Body of pancreas (tissue), 4 donors: ENCODE measurements around the gene USP47. TPM values are rescaled to one million over a fixed set of nuclear protein-coding genes. Genes with fewer than 3 reads are reported as not detected.
"Not testable (repeated sequence)": the region's sequence is repeated elsewhere in the genome, so short reads cannot be mapped to it uniquely, and the experiment has no call there.

ENCODE experiments used
- ATAC-seq: fragments of 150-250 bp; one replicate; pipeline ENCODE4 v1.9.1; 2016
- DNase-seq, 4 donors: peaks; one replicate each; pipeline ENCODE4 v3.0.0-alpha.2; 2019
- H3K27ac ChIP-seq, 4 donors: fragments of 200-600 bp; sonication (generic); 1 replicate in 3 of 4; 2 replicates in 1 of 4; pipeline versions ENCODE4 v1.5.1 to v1.6.1; 2016 to 2019; ENCODE audit warnings: mild to moderate bottlenecking in 1 of 4, mixed read lengths in 1 of 4, moderate library complexity in 1 of 4
- H3K27me3 ChIP-seq, 2 donors: fragments of 200-600 bp; sonication (generic); one replicate each; pipeline ENCODE4 v1.6.0; 2016; ENCODE audit warnings: mild to moderate bottlenecking in 1 of 2
- H3K36me3 ChIP-seq, 2 donors: fragments of 200-600 bp; sonication (generic); replicated peaks in 1 of 2; 2 replicates each; pipeline ENCODE4 v1.5.1; 2016; ENCODE audit warnings: low read depth in 2 of 2; ENCODE audit not compliant: insufficient read depth in 1 of 2
- H3K4me1 ChIP-seq: fragments of 200-600 bp; sonication (generic); one replicate; pipeline ENCODE4 v1.6.0; 2016
- H3K4me3 ChIP-seq, 2 donors: fragments of 200-600 bp; sonication (generic); 1 replicate in 1 of 2; 2 replicates in 1 of 2; pipeline ENCODE4 v1.5.1; 2016 to 2019
- H3K9me3 ChIP-seq, 3 donors: fragments of 200-600 bp; sonication (generic); 1 replicate in 2 of 3; 2 replicates in 1 of 3; pipeline ENCODE4 v1.5.1; 2016
- POLR2A ChIP-seq, 3 donors: fragments of 450-650 bp; IDR thresholded peaks; one replicate each; pipeline ENCODE4 v1.6.1; 2016; ENCODE audit warnings: antibody characterized with exemption in 3 of 3, mild to moderate bottlenecking in 2 of 3
- WGBS, 2 donors: methylation state at CpG; one replicate each; pipeline ENCODE4 v1.1.5; 2017; 5-methylcytosine and 5-hydroxymethylcytosine counted together
- intact Hi-C: fragments of 100-400 bp; cut with DNase I; formaldehyde crosslinking; loops from one replicate; pipeline ENCODE4 v1.15.1; 2023
- total RNA-seq, 2 donors: library from RNA; depleted of rRNA; stranded (reverse); fragments of >200 nt; gene quantifications; one replicate each; pipeline ENCODE4 v1.1.0, GENCODE V29; 2016
- TF ChIP-seq, protein P1 (sequence below), 7 experiments: fragments of 450-650 bp in 4 of 7; fragments of 200-600 bp in 3 of 7; sonication (generic) in 3 of 7; IDR thresholded peaks; one replicate each; pipeline ENCODE4 v1.5.1; 2016 to 2019; ENCODE audit warnings: antibody characterized with exemption in 7 of 7

Gene USP47
- total RNA-seq, 2 donors from 2014 or later = 51.1 to 63.3 TPM

DNA sequence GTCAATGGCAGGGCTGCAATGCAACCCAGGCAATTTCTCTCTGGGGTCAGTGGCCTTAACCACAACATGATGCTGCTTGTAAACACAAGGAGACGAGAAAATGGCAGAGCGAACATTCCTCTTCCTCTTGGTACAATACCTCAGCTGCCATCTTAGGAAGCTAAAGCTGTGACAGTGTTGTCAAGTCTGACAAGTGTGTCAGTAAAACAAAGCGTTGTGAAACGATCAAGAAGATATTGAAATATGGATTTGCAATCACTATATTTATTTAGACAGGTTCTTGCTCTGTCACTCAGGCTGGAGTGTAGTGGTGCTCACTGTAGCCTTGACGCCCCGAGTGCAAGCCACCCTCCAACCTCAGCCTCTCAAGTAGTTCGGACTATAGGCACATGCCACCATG, 14.5 kb upstream of the USP47 start:
- WGBS, 2 donors = 72 to 84% methylated on average over 7 of the region's 7 CpGs
- TF ChIP-seq POLR2A (IDR thresholded peaks at IDR 0.05) = no peak
- TF ChIP-seq, protein P1, sequence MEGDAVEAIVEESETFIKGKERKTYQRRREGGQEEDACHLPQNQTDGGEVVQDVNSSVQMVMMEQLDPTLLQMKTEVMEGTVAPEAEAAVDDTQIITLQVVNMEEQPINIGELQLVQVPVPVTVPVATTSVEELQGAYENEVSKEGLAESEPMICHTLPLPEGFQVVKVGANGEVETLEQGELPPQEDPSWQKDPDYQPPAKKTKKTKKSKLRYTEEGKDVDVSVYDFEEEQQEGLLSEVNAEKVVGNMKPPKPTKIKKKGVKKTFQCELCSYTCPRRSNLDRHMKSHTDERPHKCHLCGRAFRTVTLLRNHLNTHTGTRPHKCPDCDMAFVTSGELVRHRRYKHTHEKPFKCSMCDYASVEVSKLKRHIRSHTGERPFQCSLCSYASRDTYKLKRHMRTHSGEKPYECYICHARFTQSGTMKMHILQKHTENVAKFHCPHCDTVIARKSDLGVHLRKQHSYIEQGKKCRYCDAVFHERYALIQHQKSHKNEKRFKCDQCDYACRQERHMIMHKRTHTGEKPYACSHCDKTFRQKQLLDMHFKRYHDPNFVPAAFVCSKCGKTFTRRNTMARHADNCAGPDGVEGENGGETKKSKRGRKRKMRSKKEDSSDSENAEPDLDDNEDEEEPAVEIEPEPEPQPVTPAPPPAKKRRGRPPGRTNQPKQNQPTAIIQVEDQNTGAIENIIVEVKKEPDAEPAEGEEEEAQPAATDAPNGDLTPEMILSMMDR (IDR thresholded peaks at IDR 0.05) = no peak
- H3K36me3 ChIP-seq = no peaks in the 10 kb centered on the region
- intact Hi-C loops = no loop called here
- DNase-seq (no peak), ATAC-seq (no peak)
- no peaks in the 10 kb centered on the region for H3K4me1 ChIP-seq
- no peak overlapping the region for H3K27ac ChIP-seq
- H3K4me3 ChIP-seq = no peak overlapping the region
- H3K27me3 ChIP-seq = no peaks in the 10 kb centered on the region
- no peaks in the 10 kb centered on the region for H3K9me3 ChIP-seq

DNA sequence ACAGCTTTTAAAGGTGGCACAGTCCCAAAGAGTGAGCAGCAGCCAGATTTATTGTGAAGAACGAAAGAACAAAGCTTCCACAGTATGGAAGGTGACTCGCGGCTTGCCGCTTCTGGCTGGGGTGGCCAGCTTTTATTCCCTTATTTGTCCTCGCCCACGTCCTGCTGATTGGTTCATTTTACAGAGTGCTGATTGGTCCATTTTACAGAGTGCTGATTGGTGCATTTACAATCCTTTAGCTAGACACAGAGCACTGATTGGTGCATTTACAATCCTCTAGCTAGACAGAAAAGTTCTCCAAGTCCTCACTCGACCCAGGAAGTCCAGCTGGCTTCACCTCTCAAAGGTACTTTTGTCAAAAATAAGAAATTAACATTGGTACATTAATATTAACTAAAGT, 10.4 kb upstream of the USP47 start:
- ATAC-seq, H3K4me3 ChIP-seq, H3K4me1 ChIP-seq, H3K27me3 ChIP-seq, H3K9me3 ChIP-seq, intact Hi-C loops, H3K36me3 ChIP-seq, DNase-seq, H3K27ac ChIP-seq: not testable (repeated sequence)
- 81 to 82% methylated on average over 7 of the region's 7 CpGs for WGBS, 2 donors

DNA sequence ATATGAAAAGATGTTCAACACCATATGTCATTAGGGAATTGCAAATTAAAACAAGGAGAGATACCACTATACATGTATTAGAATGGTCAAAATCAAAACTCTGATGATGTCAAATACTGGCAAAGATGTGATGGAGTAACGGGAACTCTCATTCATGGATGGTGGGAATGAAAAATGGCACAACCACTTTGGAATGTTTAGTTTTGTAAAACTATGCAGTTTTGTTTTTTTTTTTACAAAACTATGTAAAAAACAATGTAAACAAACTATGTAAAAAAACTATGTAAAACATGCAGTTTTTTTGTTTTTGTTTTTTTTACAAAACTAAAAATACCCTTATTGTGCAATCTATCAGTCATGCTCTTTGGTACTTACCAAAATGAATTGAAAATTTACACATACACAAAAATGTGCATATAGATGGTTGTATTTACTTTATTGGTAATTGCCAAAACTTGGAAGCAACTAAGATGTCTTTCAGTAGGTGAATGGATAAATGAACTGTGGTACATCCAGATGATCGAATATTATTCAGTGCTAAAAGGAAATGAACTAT, 5.0 kb upstream of the USP47 start:
- peaks cover 5% of the 10 kb centered on the region for H3K4me1 ChIP-seq
- no peak for TF ChIP-seq POLR2A (IDR thresholded peaks at IDR 0.05)
- TF ChIP-seq, protein P1 (IDR thresholded peaks at IDR 0.05) = no peak

DNA sequence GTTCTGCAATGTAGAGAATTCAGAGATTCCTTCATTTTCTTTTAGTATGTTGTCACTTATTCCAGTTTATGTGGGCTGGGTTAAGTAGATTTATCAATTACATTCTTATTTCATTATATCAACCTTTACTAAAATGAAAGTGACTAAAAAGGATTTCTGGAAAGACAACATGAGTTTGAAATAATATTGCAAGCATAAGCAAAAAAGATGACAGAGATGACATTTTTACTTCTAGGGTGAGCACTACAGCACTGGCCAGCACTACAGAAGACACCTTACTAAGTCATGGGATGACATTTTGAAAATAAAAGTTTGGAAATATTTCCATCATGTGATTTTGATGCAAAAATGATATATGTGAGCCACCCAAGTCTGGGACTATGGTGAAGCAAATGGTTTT, 2.1 kb upstream of the USP47 start:
- DNase-seq = no peak
- no peak for ATAC-seq
- Histone ChIP-seq H3K4me1 (peaks cover 17% of the 10 kb centered on the region), H3K36me3 (no peaks in the 10 kb centered on the region), H3K9me3 (no peaks in the 10 kb centered on the region), H3K27me3 (no peaks in the 10 kb centered on the region), H3K4me3 (no peak overlapping the region), H3K27ac (no peak overlapping the region)
- intact Hi-C loops = no loop called here
- TF ChIP-seq POLR2A (IDR thresholded peaks at IDR 0.05) = no peak
- TF ChIP-seq, protein P1 (IDR thresholded peaks at IDR 0.05) = no peak

More for the DNA sequence above, 5.0 kb upstream of the USP47 start:
- H3K4me3 ChIP-seq = no peak overlapping the region
- intact Hi-C loops = no loop called here
- H3K36me3 ChIP-seq = no peaks in the 10 kb centered on the region
- no peak for ATAC-seq
- no peak overlapping the region for H3K27ac ChIP-seq
- 89 to 92% methylated on average over 2 of the region's 2 CpGs for WGBS, 2 donors
- H3K27me3 ChIP-seq = no peaks in the 10 kb centered on the region
- H3K9me3 ChIP-seq = no peaks in the 10 kb centered on the region
- DNase-seq = no peak

DNA sequence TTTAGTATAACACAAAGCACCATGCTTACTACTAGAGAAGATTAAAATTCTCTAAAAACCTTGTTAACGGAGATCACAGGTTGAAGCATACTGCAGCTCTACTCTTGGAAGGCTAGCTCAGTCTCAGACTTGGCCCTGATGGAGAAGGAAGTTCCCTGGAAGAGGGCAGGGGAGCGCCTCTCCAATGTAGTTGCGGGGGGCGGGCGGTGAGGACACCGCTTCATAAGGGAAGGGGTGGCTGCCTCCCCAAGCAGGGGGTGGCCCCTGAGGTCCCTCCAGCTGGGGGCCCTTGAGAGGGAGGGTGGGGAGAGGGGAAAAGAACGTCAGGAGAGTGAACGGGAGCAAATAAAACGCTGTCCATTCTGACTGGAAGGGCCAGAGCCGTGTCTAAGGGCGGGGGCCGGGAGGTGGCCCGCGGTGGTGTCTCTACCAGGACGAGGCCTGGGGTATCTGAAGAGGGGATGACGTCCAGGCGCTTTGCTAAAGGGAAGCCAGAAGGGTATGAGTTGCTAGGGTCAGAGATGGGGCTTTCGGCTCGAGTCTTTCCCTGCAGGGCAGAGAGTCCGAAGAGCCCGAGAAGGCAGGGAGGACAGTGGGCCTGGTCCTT, 553 bp upstream of the USP47 start:
- ATAC-seq (peak; percentile 59), DNase-seq (peak in 3 of 4 donors; percentile 37 to 61 (median 42))
- peak overlapping the region; percentile 43 to 82 for H3K4me3 ChIP-seq
- peak overlapping the region; percentile 96 to 98 (median 96) for H3K27ac ChIP-seq
- intact Hi-C loops = no loop called here
- 3 to 4% methylated on average over 20 to 21 of the region's 21 CpGs for WGBS, 2 donors
- H3K27me3 ChIP-seq = no peaks in the 10 kb centered on the region
- H3K9me3 ChIP-seq = no peaks in the 10 kb centered on the region
- TF ChIP-seq, protein P1 (IDR thresholded peaks at IDR 0.05) = no peak
- no peak for TF ChIP-seq POLR2A (IDR thresholded peaks at IDR 0.05)
- no peaks in the 10 kb centered on the region for H3K36me3 ChIP-seq
- H3K4me1 ChIP-seq = peaks cover 30% of the 10 kb centered on the region
